HepG2 (cell line): ENCODE results near the gene NBPF1. TPM values are rescaled to one million over a fixed set of nuclear protein-coding genes. Genes with fewer than 3 reads are reported as not detected.
"Not testable (repeated sequence)": the region's sequence is repeated elsewhere in the genome, so short reads cannot be mapped to it uniquely, and the experiment has no call there.

Experiments used
- ATAC-seq: fragments of 200-7000 bp; cut with Tn5 transposase; 3 replicates; pipeline ENCODE4 v1.9.1; 2020; ENCODE audit warnings: mild to moderate bottlenecking, moderate library complexity
- BruUV-seq: library from RNA; stranded (reverse); fragments of 400-500 nt; replicated peaks from 2 replicates; lab custom pipeline; 2021; lab: Mats Ljungman, UMichigan
- CTCF ChIA-PET: fragments of 300-600 bp; formaldehyde crosslinking; extraction: SDS; loops from one replicate; lab custom pipeline; 2021; ENCODE audit warnings: low total read pairs, inconsistent platforms, low intra/inter-chr PET ratio; lab: Yijun Ruan, JAX
- POLR2A ChIA-PET: fragments of 350-600 bp; sonication (Branson Sonifier 250); formaldehyde crosslinking; loops from one replicate; lab custom pipeline; 2020; ENCODE audit warnings: antibody characterized with exemption, inconsistent platforms; lab: Yijun Ruan, JAX
- DNase-seq: peaks from one replicate; pipeline ENCODE4 v3.0.0-alpha.2; 2015; ENCODE audit warnings: low spot score
- FAIRE-seq: peaks from 3 replicates; lab custom pipeline; 2011; peaks lifted over from hg19 to GRCh38; lab: Jason Lieb, UNC
- H2AFZ ChIP-seq: one replicate; pipeline ENCODE4 v1.6.1; 2011; ENCODE audit warnings: low read length, inconsistent platforms
- H3K27ac ChIP-seq: fragments of 300-600 bp; 3 replicates; pipeline ENCODE4 v1.8.0; 2011; ENCODE audit warnings: mixed run types, mild to moderate bottlenecking, mixed read lengths, low read length, inconsistent platforms; ENCODE audit not compliant: insufficient read depth; ENCODE audit errors: extremely low read length
- H3K27me3 ChIP-seq, 2 experiments: fragments of 200-600 bp in 1 of 2; 2 replicates in 1 of 2; 3 replicates in 1 of 2; pipeline versions ENCODE4 v1.6.0 to v1.8.0; 2011; ENCODE audit warnings: low read length in 2 of 2, mild to moderate bottlenecking in 2 of 2, moderate library complexity in 2 of 2, inconsistent platforms in 1 of 2; ENCODE audit not compliant: insufficient read depth in 2 of 2, control insufficient read depth in 1 of 2
- H3K36me3 ChIP-seq, 2 experiments: fragments of 200-600 bp in 1 of 2; replicated peaks in 1 of 2; 2 replicates in 1 of 2; 3 replicates in 1 of 2; pipeline versions ENCODE4 v1.5.1 to v1.8.0; 2011; ENCODE audit warnings: low read length in 2 of 2, inconsistent platforms in 1 of 2; ENCODE audit not compliant: insufficient read depth in 2 of 2, control insufficient read depth in 1 of 2
- H3K4me1 ChIP-seq: 2 replicates; pipeline ENCODE4 v1.5.1; 2012; ENCODE audit warnings: low read length, inconsistent platforms; ENCODE audit not compliant: insufficient read depth
- H3K4me2 ChIP-seq: 2 replicates; pipeline ENCODE4 v1.6.0; 2011; ENCODE audit warnings: low read depth, low read length, inconsistent platforms
- H3K4me3 ChIP-seq, 3 experiments: fragments of 200-600 bp in 1 of 3; sonication (generic), shearing (Covaris generic) in 1 of 3; replicated peaks in 1 of 3; 2 replicates each; pipeline ENCODE4 v1.5.1; 2011 to 2016; ENCODE audit warnings: low read length in 3 of 3, inconsistent platforms in 2 of 3, low read depth in 2 of 3, mild to moderate bottlenecking in 2 of 3, control low read depth in 1 of 3, mixed read lengths in 1 of 3; ENCODE audit not compliant: insufficient read depth in 1 of 3
- H3K79me2 ChIP-seq: one replicate; pipeline ENCODE4 v1.6.1; 2011; ENCODE audit warnings: low read length, inconsistent platforms; ENCODE audit not compliant: insufficient read depth
- H3K9ac ChIP-seq: 2 replicates; pipeline ENCODE4 v1.6.0; 2011; ENCODE audit warnings: mild to moderate bottlenecking, low read depth, low read length, inconsistent platforms; ENCODE audit not compliant: insufficient read depth
- H3K9me3 ChIP-seq: 2 replicates; pipeline ENCODE4 v1.5.1; 2012; ENCODE audit warnings: mild to moderate bottlenecking, low read length
- H4K20me1 ChIP-seq: 2 replicates; pipeline ENCODE4 v1.6.0; 2011; ENCODE audit warnings: inconsistent platforms, mild to moderate bottlenecking, low read length, moderate library complexity; ENCODE audit not compliant: insufficient read depth
- AHR ChIP-seq: IDR thresholded peaks from 2 replicates; pipeline ENCODE4 v1.6.1; 2018; ENCODE audit warnings: missing genetic modification reagents, missing compliant biosample characterization
- CHCHD3 ChIP-seq: sonication (generic); formaldehyde crosslinking; IDR thresholded peaks from 2 replicates; pipeline ENCODE4 v1.8.0; 2022; ENCODE audit warnings: mild to moderate bottlenecking, missing genetic modification reagents, moderate library complexity
- ETV5 ChIP-seq: IDR thresholded peaks from 2 replicates; pipeline ENCODE4 v1.6.1; 2018; ENCODE audit warnings: missing biosample characterization, missing genetic modification reagents, inconsistent platforms, borderline replicate concordance
- KDM4B ChIP-seq: sonication (generic); formaldehyde crosslinking; IDR thresholded peaks from 2 replicates; pipeline ENCODE4 v1.4.0; 2020; ENCODE audit warnings: missing genetic modification reagents
- KDM6A ChIP-seq: IDR thresholded peaks from 2 replicates; pipeline ENCODE4 v1.6.1; 2016; ENCODE audit warnings: low read depth
- LCORL ChIP-seq, 2 experiments: fragments of 450-650 bp in 1 of 2; sonication (generic) in 1 of 2; formaldehyde crosslinking in 1 of 2; IDR thresholded peaks; 2 replicates each; pipeline versions ENCODE4 v1.5.0 to v1.6.1; 2017 to 2020; ENCODE audit warnings: antibody characterized with exemption in 1 of 2, missing genetic modification reagents in 1 of 2
- MAZ ChIP-seq, 2 experiments: sonication (generic) in 1 of 2; formaldehyde crosslinking in 1 of 2; IDR thresholded peaks; 2 replicates each; pipeline versions ENCODE4 v1.5.0 to v1.6.1; 2012 to 2020; ENCODE audit warnings: low read depth in 2 of 2, mild to moderate bottlenecking in 2 of 2, borderline replicate concordance in 1 of 2, improper control_type of control experiment in 1 of 2, low read length in 1 of 2, missing genetic modification reagents in 1 of 2, moderate library complexity in 1 of 2
- MZF1 ChIP-seq: sonication (generic); formaldehyde crosslinking; IDR thresholded peaks from 2 replicates; pipeline ENCODE4 v1.8.1; 2023; ENCODE audit warnings: mild to moderate bottlenecking, missing genetic modification reagents, borderline replicate concordance
- NFYB ChIP-seq: sonication (generic); formaldehyde crosslinking; IDR thresholded peaks from 2 replicates; pipeline ENCODE4 v1.4.0; 2020; ENCODE audit warnings: missing genetic modification reagents
- SETDB1 ChIP-seq: sonication (generic); formaldehyde crosslinking; IDR thresholded peaks from 2 replicates; pipeline ENCODE4 v1.5.1; 2020; ENCODE audit warnings: missing genetic modification reagents, mild to moderate bottlenecking, borderline replicate concordance
- SP2 ChIP-seq: sonication (generic); formaldehyde crosslinking; IDR thresholded peaks from 2 replicates; pipeline ENCODE4 v1.5.1; 2020; ENCODE audit warnings: mild to moderate bottlenecking, missing genetic modification reagents
- SRY ChIP-seq: sonication (generic); formaldehyde crosslinking; IDR thresholded peaks from 2 replicates; pipeline ENCODE4 v1.8.0; 2022; ENCODE audit warnings: mild to moderate bottlenecking, missing genetic modification reagents
- ZNF24 ChIP-seq: fragments of 450-650 bp; IDR thresholded peaks from 2 replicates; pipeline ENCODE4 v1.6.1; 2017; ENCODE audit warnings: antibody characterized with exemption, mild to moderate bottlenecking
- ZNF572 ChIP-seq: sonication (generic); formaldehyde crosslinking; IDR thresholded peaks from 2 replicates; pipeline ENCODE4 v1.5.1; 2020; ENCODE audit warnings: mild to moderate bottlenecking, missing genetic modification reagents
- ZSCAN21 ChIP-seq: sonication (generic); formaldehyde crosslinking; IDR thresholded peaks from 2 replicates; pipeline ENCODE4 v1.8.0; 2022; ENCODE audit warnings: mild to moderate bottlenecking, missing genetic modification reagents, moderate library complexity, borderline replicate concordance
- ZSCAN31 ChIP-seq: sonication (generic); formaldehyde crosslinking; IDR thresholded peaks from 2 replicates; pipeline ENCODE4 v1.5.0; 2020; ENCODE audit warnings: low read depth, mild to moderate bottlenecking, missing genetic modification reagents
- WGBS: methylation state at CpG from one replicate; pipeline ENCODE4 v1.1.6; 2017; ENCODE audit warnings: low lambda C conversion rate; 5-methylcytosine and 5-hydroxymethylcytosine counted together
- in situ Hi-C: cut with HindIII; loops from 2 replicates; pipeline ENCODE4 v1.10.0; 2017; ENCODE audit warnings: low pct_unique_long_range_greater_than_20kb; ENCODE audit not compliant: extremely low pct_ligation_motif_present
- intact Hi-C: fragments of 100-400 bp; cut with micrococcal nuclease; formaldehyde crosslinking; loops from one replicate; pipeline ENCODE4 v1.10.0; 2022; ENCODE audit not compliant: unreplicated experiment
- polyA plus RNA-seq, 8 experiments: library from polyadenylated mRNA; depleted of rRNA in 3 of 8; stranded (reverse) in 7 of 8; unstranded in 1 of 8; fragments of >200 nt; fragmentation: Illumina TruSeq in 4 of 8; extraction: Trizol in 4 of 8; gene quantifications; 2 replicates each; pipeline versions ENCODE4 v1.2.1 to v1.2.3, GENCODE V29; 2011 to 2016; ENCODE audit warnings: low read depth in 4 of 8, missing spikeins in 1 of 8, mixed read lengths in 1 of 8; ENCODE audit not compliant: insufficient read depth in 1 of 8
- total RNA-seq, 5 experiments: library from RNA; depleted of rRNA; stranded (reverse); fragments of >200 nt; fragmentation: Illumina TruSeq; extraction: Trizol; gene quantifications; 2 replicates each; pipeline ENCODE4 v1.2.3, GENCODE V29; 2016; ENCODE audit warnings: low read depth in 1 of 5
- TF ChIP-seq, protein P1 (sequence below): sonication (generic); formaldehyde crosslinking; IDR thresholded peaks from 2 replicates; pipeline ENCODE4 v1.9.0; 2021; ENCODE audit warnings: missing genetic modification reagents, borderline replicate concordance
- TF ChIP-seq, protein P2 (sequence below): IDR thresholded peaks from 2 replicates; pipeline ENCODE4 v1.6.1; 2016; ENCODE audit warnings: mild to moderate bottlenecking, missing biosample characterization, missing genetic modification reagents

The NBPF1 gene
- total and polyA plus RNA-seq, 2 of the 13 experiments (the other 11 are each of a cell fraction or from before 2014, with no cell fraction given): 30.3 to 35.6 TPM

DNA sequence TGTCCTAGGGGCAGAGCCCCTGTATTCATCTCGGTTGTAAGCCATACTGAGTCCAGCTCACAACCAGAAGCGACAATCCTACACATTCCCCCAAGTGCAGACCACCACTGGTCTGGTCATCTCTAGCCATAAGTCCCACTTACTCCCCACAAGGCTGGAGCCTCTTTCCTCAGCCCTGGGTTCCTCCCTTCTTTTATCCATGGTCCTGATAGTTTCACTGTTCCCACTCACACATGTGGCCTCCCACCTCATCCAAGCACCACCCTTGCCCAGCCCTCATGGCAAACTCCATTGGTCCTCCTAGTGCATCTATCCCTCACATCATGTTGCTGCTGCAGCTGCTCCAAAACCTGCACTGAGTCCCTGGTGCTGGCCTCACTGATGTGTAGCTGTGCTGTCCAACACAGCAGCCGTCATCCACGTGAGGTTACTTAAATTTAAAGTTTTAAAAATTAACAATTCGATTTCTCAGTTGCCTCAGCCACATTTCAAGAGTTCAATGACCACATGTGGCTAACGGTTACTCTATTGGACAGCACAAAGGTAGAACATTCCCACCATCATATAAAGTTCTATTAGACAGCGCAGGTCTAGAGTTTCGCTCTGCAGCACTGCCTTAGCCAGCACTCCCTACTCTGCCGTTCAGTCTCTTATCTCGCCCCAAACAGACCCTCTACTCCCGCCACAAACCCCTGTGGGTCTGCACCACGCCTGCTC lies 30.3 kb upstream of the NBPF1 start:
- Histone ChIP-seq H3K4me3 (peak overlapping the region; percentile 85 to 96 (median 90)), H3K36me3 (peaks cover 6 to 26% of the 10 kb centered on the region in 2 experiments; a peak in 4 of 5 replicates), H3K9ac (peak overlapping the region; percentile 99), H4K20me1 (peaks cover 38% of the 10 kb centered on the region), H3K4me2 (peak overlapping the region; percentile 96), H3K4me1 (peaks cover 57% of the 10 kb centered on the region), H3K79me2 (peaks cover 76% of the 10 kb centered on the region), H3K27ac (peak overlapping the region; percentile 96)
- POLR2A ChIA-PET: interaction anchor here (1.0 to 2.2 kb wide), 5 partner anchors 8 to 796 kb away, joined by 3 to 9 read pairs (median 4); partner anchors contain the start of gene SPEN
- BruUV-seq; H2AFZ ChIP-seq; H3K9me3 ChIP-seq; DNase-seq; in situ Hi-C loops; intact Hi-C loops; H3K27me3 ChIP-seq; CTCF ChIA-PET; ATAC-seq; FAIRE-seq; TF ChIP-seq LCORL (CRISPR knock-in tag; IDR thresholded peaks at IDR 0.05); MAZ (IDR thresholded peaks at IDR 0.05; ENCODE audit: borderline replicate concordance, low read depth, low read length): not testable (repeated sequence)
- WGBS: 16% methylated on average over 12 of the region's 12 CpGs
- TF ChIP-seq ZSCAN21 (CRISPR knock-in tag) (0 out of 2 replicates have a peak, but pooled peaks have one; percentile 2), CHCHD3 (0 out of 2 replicates have a peak, but pooled peaks have one; percentile 15), SP2 (CRISPR knock-in tag) (peak; percentile 47), ETV5 (CRISPR knock-in tag) (0 out of 2 replicates have a peak, but pooled peaks have one; percentile 5), SRY (CRISPR knock-in tag) (peak; percentile 6; the same call in 1 of the 2 replicates), MZF1 (CRISPR knock-in tag) (0 out of 2 replicates have a peak, but pooled peaks have one; percentile 21), LCORL (IDR thresholded peaks at IDR 0.05) (0 out of 2 replicates have a peak, but pooled peaks have one; percentile 34), KDM6A (CRISPR knock-in tag) (peak; percentile 26; the same call in 1 of the 2 replicates), SETDB1 (CRISPR knock-in tag) (0 out of 2 replicates have a peak, but pooled peaks have one; percentile 46), KDM4B (CRISPR knock-in tag) (0 out of 2 replicates have a peak, but pooled peaks have one; percentile 14), AHR (0 out of 2 replicates have a peak, but pooled peaks have one; percentile 25), ZNF24 (0 out of 2 replicates have a peak, but pooled peaks have one; percentile 15), MAZ (CRISPR knock-in tag; IDR thresholded peaks at IDR 0.05; ENCODE audit: low read depth) (0 out of 2 replicates have a peak, but pooled peaks have one; percentile 5), ZNF572 (CRISPR knock-in tag) (0 out of 2 replicates have a peak, but pooled peaks have one; percentile 17), NFYB (CRISPR knock-in tag) (peak; percentile 24; the same call in 1 of the 2 replicates), ZSCAN31 (CRISPR knock-in tag) (0 out of 2 replicates have a peak, but pooled peaks have one; percentile 12)
- TF ChIP-seq, protein P1, sequence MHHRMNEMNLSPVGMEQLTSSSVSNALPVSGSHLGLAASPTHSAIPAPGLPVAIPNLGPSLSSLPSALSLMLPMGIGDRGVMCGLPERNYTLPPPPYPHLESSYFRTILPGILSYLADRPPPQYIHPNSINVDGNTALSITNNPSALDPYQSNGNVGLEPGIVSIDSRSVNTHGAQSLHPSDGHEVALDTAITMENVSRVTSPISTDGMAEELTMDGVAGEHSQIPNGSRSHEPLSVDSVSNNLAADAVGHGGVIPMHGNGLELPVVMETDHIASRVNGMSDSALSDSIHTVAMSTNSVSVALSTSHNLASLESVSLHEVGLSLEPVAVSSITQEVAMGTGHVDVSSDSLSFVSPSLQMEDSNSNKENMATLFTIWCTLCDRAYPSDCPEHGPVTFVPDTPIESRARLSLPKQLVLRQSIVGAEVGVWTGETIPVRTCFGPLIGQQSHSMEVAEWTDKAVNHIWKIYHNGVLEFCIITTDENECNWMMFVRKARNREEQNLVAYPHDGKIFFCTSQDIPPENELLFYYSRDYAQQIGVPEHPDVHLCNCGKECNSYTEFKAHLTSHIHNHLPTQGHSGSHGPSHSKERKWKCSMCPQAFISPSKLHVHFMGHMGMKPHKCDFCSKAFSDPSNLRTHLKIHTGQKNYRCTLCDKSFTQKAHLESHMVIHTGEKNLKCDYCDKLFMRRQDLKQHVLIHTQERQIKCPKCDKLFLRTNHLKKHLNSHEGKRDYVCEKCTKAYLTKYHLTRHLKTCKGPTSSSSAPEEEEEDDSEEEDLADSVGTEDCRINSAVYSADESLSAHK (CRISPR knock-in tag): 0 out of 2 replicates have a peak, but pooled peaks have one; percentile 10
- TF ChIP-seq, protein P2, sequence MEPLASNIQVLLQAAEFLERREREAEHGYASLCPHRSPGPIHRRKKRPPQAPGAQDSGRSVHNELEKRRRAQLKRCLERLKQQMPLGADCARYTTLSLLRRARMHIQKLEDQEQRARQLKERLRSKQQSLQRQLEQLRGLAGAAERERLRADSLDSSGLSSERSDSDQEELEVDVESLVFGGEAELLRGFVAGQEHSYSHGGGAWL: 0 out of 2 replicates have a peak, but pooled peaks have one; percentile 49
